SU-DHL-6 (cell line): Measurements from ENCODE around the gene MAP2K5.

ENCODE experiments used
- EZH2phosphoT487 ChIP-seq: fragments of 200-600 bp; sonication (generic), shearing (Covaris generic); conservative IDR thresholded peaks from 2 replicates; pipeline ENCODE4 v1.6.1; 2018; ENCODE audit warnings: mild to moderate bottlenecking, antibody characterized with exemption, low read length, moderate library complexity, mixed read lengths
- TF ChIP-seq, protein P1 (sequence below): fragments of 200-600 bp; sonication (generic); IDR thresholded peaks from one replicate; pipeline ENCODE4 v1.5.1; 2017; ENCODE audit warnings: antibody characterized with exemption, mild to moderate bottlenecking, low read length, moderate library complexity; ENCODE audit not compliant: insufficient read depth, poor library complexity, severe bottlenecking

DNA sequence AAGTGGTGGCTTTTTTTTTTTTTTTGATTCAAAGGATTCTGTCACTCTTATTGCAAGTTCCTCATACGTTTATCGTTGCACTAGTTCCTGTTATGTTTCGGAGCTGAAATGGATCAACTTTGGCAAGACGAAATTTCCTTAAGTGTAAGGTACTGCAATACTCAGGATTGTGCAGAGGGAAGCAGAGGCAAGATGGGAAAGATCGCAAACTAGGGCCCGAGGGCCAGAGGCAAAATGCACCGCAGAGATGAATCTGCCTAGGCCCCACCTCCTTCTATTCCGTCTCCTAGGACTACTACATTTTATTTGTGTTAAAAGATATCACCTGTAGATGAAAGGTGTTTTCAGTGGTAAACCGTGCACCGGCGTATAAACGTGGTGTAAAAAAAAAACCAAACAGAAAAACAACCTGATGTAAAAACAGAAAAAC is 297.0 kb downstream of the MAP2K5 start:
- TF ChIP-seq, protein P1, sequence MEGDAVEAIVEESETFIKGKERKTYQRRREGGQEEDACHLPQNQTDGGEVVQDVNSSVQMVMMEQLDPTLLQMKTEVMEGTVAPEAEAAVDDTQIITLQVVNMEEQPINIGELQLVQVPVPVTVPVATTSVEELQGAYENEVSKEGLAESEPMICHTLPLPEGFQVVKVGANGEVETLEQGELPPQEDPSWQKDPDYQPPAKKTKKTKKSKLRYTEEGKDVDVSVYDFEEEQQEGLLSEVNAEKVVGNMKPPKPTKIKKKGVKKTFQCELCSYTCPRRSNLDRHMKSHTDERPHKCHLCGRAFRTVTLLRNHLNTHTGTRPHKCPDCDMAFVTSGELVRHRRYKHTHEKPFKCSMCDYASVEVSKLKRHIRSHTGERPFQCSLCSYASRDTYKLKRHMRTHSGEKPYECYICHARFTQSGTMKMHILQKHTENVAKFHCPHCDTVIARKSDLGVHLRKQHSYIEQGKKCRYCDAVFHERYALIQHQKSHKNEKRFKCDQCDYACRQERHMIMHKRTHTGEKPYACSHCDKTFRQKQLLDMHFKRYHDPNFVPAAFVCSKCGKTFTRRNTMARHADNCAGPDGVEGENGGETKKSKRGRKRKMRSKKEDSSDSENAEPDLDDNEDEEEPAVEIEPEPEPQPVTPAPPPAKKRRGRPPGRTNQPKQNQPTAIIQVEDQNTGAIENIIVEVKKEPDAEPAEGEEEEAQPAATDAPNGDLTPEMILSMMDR = no peak
- TF ChIP-seq EZH2phosphoT487 = no peak
